ENCODE data around the gene ALG3. TPM values are rescaled to one million over a fixed set of nuclear protein-coding genes. Genes with fewer than 3 reads are reported as not detected.

Gene ALG3
- total RNA-seq, 1 experiment from 2014 or later, result 62.2 TPM

DNA sequence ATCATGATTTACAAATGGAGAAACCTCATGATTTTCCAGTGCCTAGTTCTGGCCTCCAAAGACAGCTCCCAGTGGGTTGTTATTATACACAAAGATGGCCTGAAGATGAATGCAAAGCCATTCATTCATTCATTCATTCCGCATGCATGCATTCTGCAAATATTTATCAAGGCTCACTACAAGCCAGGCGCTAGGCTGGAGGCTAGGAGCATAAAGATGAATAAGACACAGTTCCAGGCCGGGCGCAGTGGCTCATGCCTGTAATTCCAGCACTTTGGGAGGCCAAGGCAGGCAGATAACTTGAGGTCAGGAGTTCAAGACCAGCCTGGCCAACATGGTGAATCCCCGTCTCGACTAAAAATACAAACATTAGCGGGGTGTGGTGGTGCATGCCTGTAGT lies 47.9 kb upstream of the ALG3 start:
- Mint-ChIP-seq H3K27me3 (ENCODE audit: low read depth) (peaks cover 8% of the 10 kb centered on the region), H3K4me1 (peaks cover 9 to 11% of the 10 kb centered on the region in 2 experiments), H3K9me3 (no peaks in the 10 kb centered on the region; a peak in 1 of 5 replicates), H3K4me3 (no peak overlapping the region; a peak in 1 of 5 replicates), H3K27ac (no peak overlapping the region), H3K36me3 (ENCODE audit: insufficient read depth in 1 of 3, low read depth in 3 of 3) (peaks cover 16 to 22% (median 21%) of the 10 kb centered on the region in 3 experiments; a peak in 6 of 7 replicates)
- Histone ChIP-seq H3K56ac (ENCODE audit: insufficient read length, low read depth, low read length) (no peak overlapping the region), H4K5ac (ENCODE audit: insufficient read length, low read depth, low read length) (no peak overlapping the region), H2AK5ac (ENCODE audit: insufficient read length, low read length) (no peak overlapping the region), H2BK15ac (ENCODE audit: low read depth, low read length) (no peak overlapping the region), H3K79me1 (ENCODE audit: insufficient read depth, low read depth, low read length, poor library complexity, severe bottlenecking) (no peaks in the 10 kb centered on the region), H3K14ac (ENCODE audit: insufficient read depth, low read length) (no peak overlapping the region), H4K91ac (ENCODE audit: insufficient read length, low read depth, low read length) (no peak overlapping the region), H3K27ac (ENCODE audit: insufficient read length, low read depth, low read length) (no peak overlapping the region), H3K18ac (ENCODE audit: insufficient read length, low read depth, low read length) (no peak overlapping the region), H2BK12ac (ENCODE audit: insufficient read length, low read depth, low read length) (no peak overlapping the region), H4K8ac (replicated peaks; ENCODE audit: insufficient read length, low read depth, low read length) (no peak overlapping the region), H4K20me1 (ENCODE audit: control insufficient read depth, insufficient read depth, insufficient read length) (no peaks in the 10 kb centered on the region), H3K79me2 (ENCODE audit: insufficient read depth, low read length) (peaks cover 11% of the 10 kb centered on the region; the same call in 1 of the 2 replicates), H3K9me3 (ENCODE audit: control insufficient read depth, low read depth, low read length) (no peaks in the 10 kb centered on the region), H3K9ac (ENCODE audit: extremely low read depth, insufficient read length, low read length) (no peak overlapping the region), H3K23ac (ENCODE audit: insufficient read length, low read depth, low read length) (no peak overlapping the region), H2BK20ac (ENCODE audit: low read depth, low read length, poor library complexity, severe bottlenecking) (no peak overlapping the region), H3K4me2 (ENCODE audit: insufficient read depth, insufficient read length, low read length) (no peak overlapping the region), H3K4ac (ENCODE audit: low read depth, low read length) (no peak overlapping the region), H3K27me3 (ENCODE audit: insufficient read depth, low read length) (no peaks in the 10 kb centered on the region), H2BK120ac (ENCODE audit: low read depth, low read length, poor library complexity, severe bottlenecking) (no peak overlapping the region), H3K4me1 (ENCODE audit: insufficient read depth, low read length) (no peaks in the 10 kb centered on the region), H3K23me2 (ENCODE audit: insufficient read length, low read depth, low read length, poor library complexity, severe bottlenecking) (peaks cover 6% of the 10 kb centered on the region), H2BK5ac (ENCODE audit: insufficient read length, low read length) (no peak overlapping the region), H2AFZ (ENCODE audit: low read length) (no peak overlapping the region), H3T11ph (ENCODE audit: low read length) (no peak overlapping the region)
- DNase-seq, result no peak
- WGBS (ENCODE audit: extremely low coverage, insufficient read length, low lambda C conversion rate), result no CpG with 5 or more reads among the region's 7 CpGs
- TF ChIP-seq, protein P1, sequence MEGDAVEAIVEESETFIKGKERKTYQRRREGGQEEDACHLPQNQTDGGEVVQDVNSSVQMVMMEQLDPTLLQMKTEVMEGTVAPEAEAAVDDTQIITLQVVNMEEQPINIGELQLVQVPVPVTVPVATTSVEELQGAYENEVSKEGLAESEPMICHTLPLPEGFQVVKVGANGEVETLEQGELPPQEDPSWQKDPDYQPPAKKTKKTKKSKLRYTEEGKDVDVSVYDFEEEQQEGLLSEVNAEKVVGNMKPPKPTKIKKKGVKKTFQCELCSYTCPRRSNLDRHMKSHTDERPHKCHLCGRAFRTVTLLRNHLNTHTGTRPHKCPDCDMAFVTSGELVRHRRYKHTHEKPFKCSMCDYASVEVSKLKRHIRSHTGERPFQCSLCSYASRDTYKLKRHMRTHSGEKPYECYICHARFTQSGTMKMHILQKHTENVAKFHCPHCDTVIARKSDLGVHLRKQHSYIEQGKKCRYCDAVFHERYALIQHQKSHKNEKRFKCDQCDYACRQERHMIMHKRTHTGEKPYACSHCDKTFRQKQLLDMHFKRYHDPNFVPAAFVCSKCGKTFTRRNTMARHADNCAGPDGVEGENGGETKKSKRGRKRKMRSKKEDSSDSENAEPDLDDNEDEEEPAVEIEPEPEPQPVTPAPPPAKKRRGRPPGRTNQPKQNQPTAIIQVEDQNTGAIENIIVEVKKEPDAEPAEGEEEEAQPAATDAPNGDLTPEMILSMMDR (conservative IDR thresholded peaks at IDR 0.05), result no peak
